NCI-H526 (cell line): ENCODE measurements around the gene SPAG8.

Source experiments
- DNase-seq, 2 experiments: peaks; one replicate each; lab custom pipeline; 2025; lab: John Stamatoyannopoulos, UW

SPAG8 gene

DNA sequence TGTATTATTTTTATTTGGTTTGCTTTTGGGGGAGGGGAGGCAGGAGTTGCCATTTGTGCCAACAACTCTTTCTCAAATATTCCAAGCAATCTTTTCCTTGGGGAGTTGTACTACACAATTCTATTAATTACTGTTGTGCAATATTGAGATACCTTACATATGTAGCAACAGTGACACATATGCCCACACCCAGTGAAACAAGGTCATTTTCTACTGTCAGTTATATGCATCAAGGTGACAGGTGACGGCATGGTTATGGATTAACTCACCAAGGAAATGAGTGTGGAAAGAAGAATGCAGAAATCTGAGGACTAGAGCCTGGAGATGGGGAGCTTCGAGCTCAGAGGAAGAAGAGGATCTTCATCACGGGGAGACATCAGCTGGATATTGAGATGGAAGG lies 40.1 kb downstream of the SPAG8 start:
- no peak for DNase-seq

DNA sequence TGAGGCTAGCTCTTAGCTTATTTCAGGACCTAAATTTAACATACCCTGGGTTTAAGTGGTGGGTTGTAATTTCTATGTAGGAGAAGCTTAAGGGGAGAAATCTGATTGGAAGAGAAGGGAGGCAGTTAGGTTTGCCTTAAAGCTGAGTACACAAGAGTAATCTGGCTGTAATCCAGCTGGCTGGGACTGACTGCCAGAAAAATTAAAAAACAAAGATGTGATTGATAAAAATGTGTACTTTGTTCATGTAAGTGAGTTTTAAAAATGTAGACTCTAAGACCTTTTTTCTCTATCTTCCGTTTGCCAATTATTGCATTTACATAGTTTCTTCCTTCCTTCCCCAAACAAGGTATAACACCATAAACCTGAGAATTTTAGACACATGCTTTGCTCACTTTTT lies 40.5 kb downstream of the SPAG8 start:
- no peak for DNase-seq

DNA sequence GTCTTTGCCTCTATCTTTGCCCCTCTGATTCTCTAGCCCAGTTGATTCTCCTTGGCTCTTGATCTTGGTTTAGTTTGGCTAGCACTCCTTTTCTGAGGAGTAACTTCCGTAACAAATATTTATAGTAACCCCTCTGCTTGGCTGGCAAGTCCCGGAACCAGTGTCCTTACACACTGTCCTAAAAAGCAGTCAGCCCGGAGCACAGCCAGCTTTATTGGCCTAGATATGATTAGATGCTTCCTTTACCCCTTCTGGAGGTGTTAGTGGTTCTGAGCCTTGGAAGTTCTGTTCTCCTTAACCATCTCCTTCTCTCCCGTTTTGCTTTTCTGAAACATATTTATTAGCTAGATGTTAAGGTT lies 41.0 kb downstream of the SPAG8 start:
- no peak for DNase-seq

DNA sequence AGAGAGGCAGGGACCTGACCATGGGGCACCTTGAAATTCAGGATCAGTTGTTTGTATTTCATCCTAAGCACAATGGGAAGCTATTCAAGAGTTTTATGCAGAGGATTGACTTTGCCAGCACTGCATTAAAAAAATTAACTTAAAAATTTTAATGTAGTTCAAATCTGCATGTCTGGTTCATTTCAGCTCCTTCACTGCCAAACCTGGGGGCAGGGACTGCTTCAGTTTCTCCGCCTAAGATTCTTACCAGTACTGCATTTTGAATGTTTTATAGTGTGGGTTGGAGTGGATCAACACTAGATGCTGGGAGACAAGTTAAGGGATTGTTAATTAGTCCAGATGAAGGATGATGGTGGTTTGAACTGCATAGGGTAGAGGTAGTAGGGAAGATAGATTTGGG lies 42.3 kb downstream of the SPAG8 start:
- DNase-seq = no peak

DNA sequence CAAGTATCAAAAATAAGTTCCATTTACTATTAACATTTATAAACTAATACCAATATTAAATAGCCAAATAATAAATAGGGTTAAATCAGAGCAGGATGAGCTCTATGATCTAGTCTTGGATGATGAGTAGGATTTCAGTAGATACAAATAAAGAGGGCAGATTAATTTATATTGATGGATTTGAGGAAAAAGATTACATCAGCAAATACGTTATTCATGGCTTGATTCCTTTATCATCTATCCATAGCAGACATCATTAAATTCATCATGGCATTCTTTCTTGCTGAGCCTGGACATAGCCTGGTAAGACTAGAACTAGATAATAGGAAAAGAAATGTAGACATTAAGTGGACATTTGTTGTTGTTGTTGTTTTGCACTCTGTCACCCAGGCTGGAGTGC lies 44.6 kb downstream of the SPAG8 start:
- no peak for DNase-seq

DNA sequence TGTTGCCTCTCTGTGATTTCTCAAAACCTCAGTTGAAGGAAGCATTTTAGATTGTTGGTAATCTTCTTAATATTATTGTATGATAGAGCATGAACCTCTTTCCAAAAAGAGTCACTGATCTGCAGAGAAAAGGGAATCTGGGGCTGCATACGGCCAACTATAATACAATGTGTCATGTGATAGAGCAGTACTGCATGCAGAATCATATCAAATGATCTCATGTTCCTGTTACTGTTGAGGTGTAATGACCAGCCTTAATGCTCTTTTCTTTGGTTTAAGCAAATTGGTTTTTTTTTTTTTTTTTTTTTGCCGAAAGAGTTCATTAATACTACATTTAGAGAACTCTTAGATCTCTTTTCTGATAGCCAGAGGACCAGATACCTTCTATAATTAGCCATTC lies 45.1 kb downstream of the SPAG8 start:
- no peak for DNase-seq

DNA sequence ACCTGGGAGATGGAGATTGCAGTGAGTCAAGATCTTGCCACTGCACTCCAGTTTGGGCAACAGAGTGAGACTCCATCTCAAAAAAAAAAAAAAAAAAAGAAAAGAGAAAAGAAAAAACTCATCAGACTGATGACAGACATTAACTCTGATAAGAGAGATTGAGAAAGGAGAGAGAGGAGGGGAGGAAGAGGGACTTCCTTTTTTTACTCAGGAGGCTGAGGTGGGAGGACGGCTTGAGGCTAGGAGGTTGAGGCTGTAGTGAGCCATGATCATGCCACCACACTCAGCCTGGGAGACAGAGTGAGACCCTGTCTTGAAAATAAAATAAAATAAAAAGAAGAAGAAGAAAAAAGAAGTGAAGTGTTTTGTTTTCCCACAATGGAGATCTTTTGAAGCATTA lies 48.3 kb downstream of the SPAG8 start:
- DNase-seq = no peak

DNA sequence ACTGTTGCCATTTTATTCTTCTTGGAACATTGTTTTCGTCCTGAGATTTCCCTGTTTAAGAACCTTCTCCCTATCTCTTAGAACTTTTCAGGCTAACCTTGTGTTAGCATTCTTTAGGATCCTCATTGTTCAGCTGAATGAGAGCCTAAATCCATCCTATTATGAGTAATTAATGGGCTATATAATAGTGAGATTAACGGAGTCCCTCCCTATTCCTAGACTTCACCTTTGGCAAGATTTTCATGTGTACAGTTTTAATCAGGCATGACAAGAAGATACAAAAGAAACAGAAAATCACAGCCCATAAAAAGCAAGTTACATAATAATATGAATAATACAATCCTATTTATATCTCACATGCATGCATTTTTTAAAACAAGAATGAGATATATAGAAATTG lies 48.9 kb downstream of the SPAG8 start:
- DNase-seq = no peak

DNA sequence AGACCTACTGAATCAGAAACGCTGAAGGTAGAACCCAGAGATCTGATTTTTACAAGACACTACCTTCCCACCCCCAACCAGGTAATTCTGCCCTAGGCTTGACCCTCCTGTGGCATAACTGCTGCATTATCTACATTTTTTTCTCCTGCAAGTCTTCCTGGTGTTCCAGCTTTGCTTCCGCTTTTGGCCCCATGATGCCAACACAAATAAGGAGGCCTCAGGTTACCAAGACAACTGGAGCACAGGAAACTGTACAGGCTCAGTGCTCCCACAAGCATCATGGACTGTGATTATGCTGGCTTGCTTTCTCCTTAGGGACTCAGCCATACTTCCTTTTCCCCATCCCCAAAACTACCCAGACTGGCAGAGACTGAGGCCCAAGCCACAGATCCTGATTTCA lies 51.4 kb downstream of the SPAG8 start:
- DNase-seq = no peak

DNA sequence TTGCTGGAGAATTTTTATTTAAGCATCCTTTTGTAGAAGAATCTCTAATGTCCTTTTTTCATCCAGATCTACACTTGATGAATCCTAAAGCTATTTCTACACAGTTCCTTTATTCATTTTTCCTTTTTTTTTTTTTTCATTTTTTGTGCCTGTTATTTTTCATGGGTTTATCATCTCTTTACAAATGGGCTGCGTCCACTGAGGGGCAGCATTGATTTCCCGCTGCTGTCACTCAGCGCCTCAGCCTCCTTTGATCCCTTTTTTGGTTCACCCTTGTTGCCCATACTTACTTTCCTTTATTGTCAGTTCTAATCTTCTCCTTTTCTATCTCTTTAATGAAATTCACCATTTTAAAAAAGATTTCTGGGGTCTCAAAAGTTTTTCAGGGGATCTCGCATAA lies 52.3 kb downstream of the SPAG8 start:
- no peak for DNase-seq
